ENCODE measurements around the gene GLS. TPM values are rescaled to one million over a fixed set of nuclear protein-coding genes. Genes with fewer than 3 reads are reported as not detected.

The GLS gene
- total RNA-seq, 3 donors from 2014 or later: 96.7 to 157 (median 133) TPM

DNA sequence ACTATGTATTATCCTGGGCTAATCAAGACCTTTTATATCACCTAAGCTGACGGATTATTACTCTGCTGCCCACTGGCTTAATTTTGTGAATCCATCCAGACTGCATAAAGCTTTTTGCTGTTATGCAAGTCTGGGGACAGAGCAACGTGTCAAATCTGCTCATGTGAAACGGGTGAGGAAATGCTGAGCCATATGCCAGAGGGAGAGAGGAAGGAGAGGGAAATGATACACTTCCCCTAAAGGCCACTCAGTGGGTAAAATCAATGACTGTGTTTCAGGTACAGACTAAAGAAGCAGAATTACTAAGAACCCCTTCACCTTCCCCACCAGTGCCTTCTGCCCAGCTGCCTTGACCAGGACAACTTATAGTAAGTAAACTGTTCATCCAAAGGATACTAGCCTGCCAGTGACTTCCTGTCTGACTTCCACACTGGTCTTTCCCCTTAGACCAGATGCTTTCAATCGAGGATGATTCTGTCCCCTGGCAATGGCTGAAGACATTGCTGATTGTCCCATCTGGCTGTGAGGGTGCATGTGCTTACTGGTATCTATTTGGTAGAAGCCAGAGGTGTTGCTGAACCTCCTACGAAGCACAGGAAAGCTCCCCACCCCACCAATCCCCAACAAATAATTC lies 90.4 kb downstream of the GLS start:
- DNase-seq (ENCODE audit: low spot score in 2 of 2): no peak
- H3K4me3 ChIP-seq: no peak overlapping the region
- H3K9me3 ChIP-seq: no peaks in the 10 kb centered on the region
- H3K36me3 ChIP-seq: peaks cover 3% of the 10 kb centered on the region
- no peaks in the 10 kb centered on the region for H3K4me1 ChIP-seq
- TF ChIP-seq POLR2A (IDR thresholded peaks at IDR 0.05) (no peak), POLR2AphosphoS5 (IDR thresholded peaks at IDR 0.05) (no peak)
- TF ChIP-seq, protein P1, sequence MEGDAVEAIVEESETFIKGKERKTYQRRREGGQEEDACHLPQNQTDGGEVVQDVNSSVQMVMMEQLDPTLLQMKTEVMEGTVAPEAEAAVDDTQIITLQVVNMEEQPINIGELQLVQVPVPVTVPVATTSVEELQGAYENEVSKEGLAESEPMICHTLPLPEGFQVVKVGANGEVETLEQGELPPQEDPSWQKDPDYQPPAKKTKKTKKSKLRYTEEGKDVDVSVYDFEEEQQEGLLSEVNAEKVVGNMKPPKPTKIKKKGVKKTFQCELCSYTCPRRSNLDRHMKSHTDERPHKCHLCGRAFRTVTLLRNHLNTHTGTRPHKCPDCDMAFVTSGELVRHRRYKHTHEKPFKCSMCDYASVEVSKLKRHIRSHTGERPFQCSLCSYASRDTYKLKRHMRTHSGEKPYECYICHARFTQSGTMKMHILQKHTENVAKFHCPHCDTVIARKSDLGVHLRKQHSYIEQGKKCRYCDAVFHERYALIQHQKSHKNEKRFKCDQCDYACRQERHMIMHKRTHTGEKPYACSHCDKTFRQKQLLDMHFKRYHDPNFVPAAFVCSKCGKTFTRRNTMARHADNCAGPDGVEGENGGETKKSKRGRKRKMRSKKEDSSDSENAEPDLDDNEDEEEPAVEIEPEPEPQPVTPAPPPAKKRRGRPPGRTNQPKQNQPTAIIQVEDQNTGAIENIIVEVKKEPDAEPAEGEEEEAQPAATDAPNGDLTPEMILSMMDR (IDR thresholded peaks at IDR 0.05): no peak
- no peaks in the 10 kb centered on the region for H3K27me3 ChIP-seq
- intact Hi-C loops (cut with DNase I; ENCODE audit: low total_unique reads): no loop called here
- peak overlapping the region in 1 of 2 donors; percentile 16 for H3K27ac ChIP-seq

DNA sequence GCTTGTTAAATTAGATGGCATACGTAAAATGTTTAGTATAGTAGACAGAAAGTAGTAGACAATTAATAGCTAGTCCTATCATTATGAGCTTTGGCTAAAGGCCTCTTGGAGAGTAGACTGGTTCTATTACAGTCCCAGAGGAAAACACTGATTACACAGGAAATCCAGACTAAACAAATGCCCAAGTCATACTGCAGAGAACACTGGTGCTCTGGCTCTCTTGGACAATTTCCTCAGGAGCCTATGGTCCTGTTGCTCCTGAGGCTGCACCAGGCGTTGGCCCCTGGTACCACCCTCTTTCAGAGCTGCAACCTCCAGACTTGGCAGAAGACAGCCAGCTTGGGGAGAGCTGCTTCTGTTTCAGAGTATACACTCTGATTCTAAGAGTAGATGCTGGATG lies 91.6 kb downstream of the GLS start:
- Histone ChIP-seq H3K36me3 (peaks cover 3% of the 10 kb centered on the region), H3K9me3 (no peaks in the 10 kb centered on the region), H3K27me3 (no peaks in the 10 kb centered on the region), H3K4me1 (no peaks in the 10 kb centered on the region), H3K27ac (peak overlapping the region in 1 of 2 donors; percentile 9), H3K4me3 (no peak overlapping the region)
- no peak for DNase-seq (ENCODE audit: low spot score in 2 of 2)
- intact Hi-C loops (cut with DNase I; ENCODE audit: low total_unique reads): no loop called here
- no peak for TF ChIP-seq POLR2A (IDR thresholded peaks at IDR 0.05)
- TF ChIP-seq POLR2AphosphoS5 (IDR thresholded peaks at IDR 0.05): no peak
- TF ChIP-seq, protein P1 (IDR thresholded peaks at IDR 0.05): no peak

DNA sequence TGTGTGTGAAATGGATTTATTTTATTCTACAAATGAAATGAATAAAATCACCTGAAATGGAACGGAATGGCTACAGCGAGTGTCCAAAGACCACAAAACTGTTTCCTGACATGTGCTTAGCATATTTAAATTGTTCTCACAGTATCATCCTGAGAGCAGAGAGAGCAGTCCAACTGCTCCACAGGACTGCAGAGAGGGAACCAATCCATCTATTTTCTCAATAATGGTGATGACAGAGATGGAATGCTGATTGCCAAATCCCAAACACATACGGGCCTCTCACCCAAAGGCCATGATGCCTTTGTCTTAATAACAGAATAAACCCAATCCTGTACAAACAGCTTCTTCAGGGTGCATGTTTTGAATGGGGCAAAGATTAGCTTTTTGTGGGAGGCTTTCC lies 92.2 kb downstream of the GLS start:
- no peak overlapping the region for H3K4me3 ChIP-seq
- no peaks in the 10 kb centered on the region for H3K9me3 ChIP-seq
- H3K27ac ChIP-seq: no peak overlapping the region
- intact Hi-C loops (cut with DNase I; ENCODE audit: low total_unique reads): no loop called here
- no peak for DNase-seq (ENCODE audit: low spot score in 2 of 2)
- H3K36me3 ChIP-seq: peaks cover 3% of the 10 kb centered on the region
- no peaks in the 10 kb centered on the region for H3K4me1 ChIP-seq
- no peaks in the 10 kb centered on the region for H3K27me3 ChIP-seq
- TF ChIP-seq, protein P1 (IDR thresholded peaks at IDR 0.05): no peak
- TF ChIP-seq POLR2A (IDR thresholded peaks at IDR 0.05): no peak
- no peak for TF ChIP-seq POLR2AphosphoS5 (IDR thresholded peaks at IDR 0.05)

DNA sequence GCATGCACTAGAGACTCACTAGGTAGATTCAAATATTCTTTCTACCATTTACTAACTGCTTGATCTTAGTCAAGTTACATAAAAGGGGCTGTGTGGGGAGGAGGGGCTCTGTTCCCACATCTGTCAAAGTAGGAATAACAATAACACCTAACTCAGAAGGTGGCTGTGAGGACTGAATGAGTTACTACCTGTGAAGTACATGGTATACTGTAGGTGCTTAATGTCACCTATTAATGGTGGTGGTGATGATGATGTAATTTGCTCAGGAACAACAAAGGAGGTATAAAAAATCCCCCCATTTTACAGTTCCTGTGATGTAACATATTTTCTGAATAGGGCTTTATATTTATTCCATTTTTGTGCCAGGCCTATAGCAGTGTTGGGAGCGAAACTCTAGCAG lies 92.6 kb downstream of the GLS start:
- H3K4me1 ChIP-seq: no peaks in the 10 kb centered on the region
- TF ChIP-seq POLR2AphosphoS5 (IDR thresholded peaks at IDR 0.05): no peak
- no peak for TF ChIP-seq POLR2A (IDR thresholded peaks at IDR 0.05)
- TF ChIP-seq, protein P1 (IDR thresholded peaks at IDR 0.05): no peak
- intact Hi-C loops (cut with DNase I; ENCODE audit: low total_unique reads): no loop called here
- no peak for DNase-seq (ENCODE audit: low spot score in 2 of 2)
- no peaks in the 10 kb centered on the region for H3K27me3 ChIP-seq
- H3K4me3 ChIP-seq: no peak overlapping the region
- H3K36me3 ChIP-seq: peaks cover 3% of the 10 kb centered on the region
- no peaks in the 10 kb centered on the region for H3K9me3 ChIP-seq
- H3K27ac ChIP-seq: no peak overlapping the region

DNA sequence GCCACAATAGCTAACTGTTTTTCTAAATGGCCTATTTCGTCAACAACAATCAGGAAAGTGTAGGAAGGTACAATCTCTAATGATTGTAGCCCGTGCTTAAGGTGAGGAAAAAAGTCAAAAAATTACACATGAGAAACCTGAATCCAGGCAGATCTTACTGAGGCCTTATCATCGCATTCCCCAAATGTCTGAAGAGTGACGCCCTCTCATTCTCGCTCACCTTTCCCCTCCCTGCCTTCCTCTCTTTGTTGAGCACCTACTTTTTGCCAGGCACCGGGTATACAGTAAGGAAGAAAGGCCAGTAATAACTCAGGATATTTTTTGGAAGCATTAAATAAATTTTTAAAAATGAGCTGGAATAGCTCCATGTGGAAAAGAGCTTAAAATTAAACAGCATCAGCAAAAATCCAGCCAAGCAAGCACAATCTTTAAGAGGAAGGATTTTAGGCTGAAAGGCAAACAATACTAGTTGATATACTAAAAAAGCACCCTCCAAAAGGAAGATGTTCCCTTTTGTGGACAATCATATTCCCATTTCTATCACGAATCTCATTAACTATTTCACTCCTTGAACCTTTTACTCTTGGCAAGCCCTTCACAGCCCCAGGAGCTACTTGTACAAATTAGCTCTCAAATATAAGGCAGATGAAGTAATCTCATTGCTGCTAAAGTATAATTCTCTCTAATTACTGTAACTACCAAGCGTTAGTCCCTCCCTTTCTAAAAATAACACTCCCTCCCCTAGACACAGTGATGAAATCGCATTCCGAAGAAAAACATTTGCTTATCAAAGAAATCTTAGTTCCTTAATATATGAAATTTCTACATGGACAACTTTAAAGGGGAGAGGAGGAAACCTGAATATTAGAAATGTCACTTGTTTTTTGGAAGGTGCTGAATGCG lies 93.4 kb downstream of the GLS start:
- no peak for DNase-seq (ENCODE audit: low spot score in 2 of 2)
- Histone ChIP-seq H3K9me3 (no peaks in the 10 kb centered on the region), H3K4me1 (no peaks in the 10 kb centered on the region), H3K27ac (peak overlapping the region in 1 of 2 donors; percentile 49), H3K36me3 (peaks cover 3% of the 10 kb centered on the region), H3K4me3 (no peak overlapping the region), H3K27me3 (no peaks in the 10 kb centered on the region)
- intact Hi-C loops (cut with DNase I; ENCODE audit: low total_unique reads): no loop called here
- TF ChIP-seq, protein P1 (IDR thresholded peaks at IDR 0.05): no peak
- no peak for TF ChIP-seq POLR2A (IDR thresholded peaks at IDR 0.05)
- no peak for TF ChIP-seq POLR2AphosphoS5 (IDR thresholded peaks at IDR 0.05)
